ENCODE measurements around the gene CCNL1.
"Not testable (repeated sequence)": the region's sequence is repeated elsewhere in the genome, so short reads cannot be mapped to it uniquely, and the experiment has no call there.

Gene CCNL1

DNA sequence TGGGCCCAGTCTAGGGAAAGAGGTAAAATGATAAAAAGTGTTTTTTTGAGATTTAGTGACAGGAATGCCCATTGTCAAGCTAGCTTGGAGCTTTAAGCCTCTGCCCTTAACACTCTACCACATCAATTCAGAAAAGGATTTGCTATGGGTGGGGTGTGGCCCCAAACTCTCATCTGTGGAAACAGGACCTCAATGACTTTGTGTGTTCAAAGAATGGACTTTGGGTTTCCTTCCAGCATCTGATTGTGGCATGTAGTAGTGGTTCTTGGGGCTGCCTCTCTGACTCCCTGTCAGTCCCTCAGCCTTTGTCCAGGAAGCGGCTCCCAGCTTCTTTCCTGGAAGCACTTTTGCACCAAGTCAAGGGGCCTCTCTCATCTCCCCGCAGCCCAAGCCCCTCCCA is 56.1 kb downstream of the CCNL1 start:
- no peak for DNase-seq (ENCODE audit: low read depth)

DNA sequence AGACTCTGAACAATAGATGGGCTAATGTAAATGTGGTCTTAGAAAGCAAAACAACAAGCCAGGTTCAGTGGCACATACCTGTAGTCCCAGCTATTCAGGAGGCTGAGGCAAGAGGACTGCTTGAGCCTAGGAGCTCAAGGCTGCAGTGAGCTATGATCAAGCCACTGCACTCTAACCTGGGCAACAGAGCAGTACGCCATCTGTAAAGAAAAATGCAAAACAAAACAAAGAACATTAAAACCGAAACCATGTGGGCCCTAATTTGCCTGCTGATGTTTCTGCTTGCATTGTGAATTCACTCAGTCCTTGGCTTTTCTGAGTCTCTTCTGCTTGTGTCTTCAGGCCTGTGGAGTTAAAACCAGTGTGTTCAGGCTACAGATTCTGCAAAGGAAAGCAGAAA is 56.7 kb downstream of the CCNL1 start:
- no peak for DNase-seq (ENCODE audit: low read depth)

DNA sequence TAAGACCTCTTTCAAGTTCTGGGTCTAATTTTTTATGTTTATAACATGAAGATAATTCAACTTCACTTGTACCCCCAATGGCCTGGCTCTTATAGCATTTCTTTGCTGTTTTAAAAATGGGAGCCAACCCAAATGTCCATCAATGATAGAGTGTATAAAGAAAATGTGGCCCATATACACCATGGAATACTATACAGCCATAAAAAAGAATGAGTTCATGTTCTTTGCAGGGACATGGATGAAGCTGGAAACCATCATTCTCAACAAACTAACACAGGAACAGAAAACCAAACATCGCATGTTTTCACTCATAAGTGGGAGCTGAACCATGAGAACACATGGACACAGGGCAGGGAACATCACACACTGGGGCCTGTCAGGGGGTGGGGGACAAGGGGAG is 57.4 kb downstream of the CCNL1 start:
- not testable (repeated sequence) for DNase-seq (ENCODE audit: low read depth)

DNA sequence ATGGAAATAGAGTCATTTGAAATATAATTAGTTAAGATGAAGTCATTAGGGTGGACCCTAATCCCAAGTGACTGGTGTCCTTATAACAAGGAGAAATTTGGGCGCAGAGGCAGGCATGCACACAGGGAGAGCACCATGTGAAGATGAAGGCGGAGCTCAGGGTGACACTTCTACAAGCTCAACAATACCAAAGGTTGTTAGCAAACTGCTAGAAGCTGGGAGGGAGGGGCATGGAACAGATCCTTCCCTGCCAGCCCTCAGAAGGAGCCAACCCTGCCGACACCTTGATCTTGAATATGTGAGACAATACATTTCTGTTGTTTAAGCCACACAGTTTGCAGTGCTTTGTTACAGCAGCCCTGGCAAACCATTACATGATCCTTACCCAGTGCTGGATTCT is 57.8 kb downstream of the CCNL1 start:
- DNase-seq (ENCODE audit: low read depth), result no peak

DNA sequence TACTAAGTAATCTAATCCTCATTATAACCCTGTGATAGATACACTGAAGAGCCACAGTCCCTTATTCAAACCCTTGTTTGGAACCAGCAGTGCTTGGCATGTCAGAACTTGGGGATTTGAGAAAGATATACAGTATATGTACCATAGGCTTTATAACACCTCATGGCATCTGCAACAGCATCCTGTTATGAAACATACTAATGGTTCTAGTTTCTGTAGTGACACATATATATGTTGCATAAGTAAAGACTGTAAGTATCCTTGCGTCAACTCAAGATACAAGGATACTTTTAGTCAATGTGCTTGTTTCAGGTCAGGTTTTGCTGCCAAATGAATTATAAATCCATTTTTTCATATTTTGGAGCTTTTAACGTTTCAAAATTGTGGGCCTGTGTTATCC is 58.5 kb downstream of the CCNL1 start:
- DNase-seq (ENCODE audit: low read depth), result no peak

DNA sequence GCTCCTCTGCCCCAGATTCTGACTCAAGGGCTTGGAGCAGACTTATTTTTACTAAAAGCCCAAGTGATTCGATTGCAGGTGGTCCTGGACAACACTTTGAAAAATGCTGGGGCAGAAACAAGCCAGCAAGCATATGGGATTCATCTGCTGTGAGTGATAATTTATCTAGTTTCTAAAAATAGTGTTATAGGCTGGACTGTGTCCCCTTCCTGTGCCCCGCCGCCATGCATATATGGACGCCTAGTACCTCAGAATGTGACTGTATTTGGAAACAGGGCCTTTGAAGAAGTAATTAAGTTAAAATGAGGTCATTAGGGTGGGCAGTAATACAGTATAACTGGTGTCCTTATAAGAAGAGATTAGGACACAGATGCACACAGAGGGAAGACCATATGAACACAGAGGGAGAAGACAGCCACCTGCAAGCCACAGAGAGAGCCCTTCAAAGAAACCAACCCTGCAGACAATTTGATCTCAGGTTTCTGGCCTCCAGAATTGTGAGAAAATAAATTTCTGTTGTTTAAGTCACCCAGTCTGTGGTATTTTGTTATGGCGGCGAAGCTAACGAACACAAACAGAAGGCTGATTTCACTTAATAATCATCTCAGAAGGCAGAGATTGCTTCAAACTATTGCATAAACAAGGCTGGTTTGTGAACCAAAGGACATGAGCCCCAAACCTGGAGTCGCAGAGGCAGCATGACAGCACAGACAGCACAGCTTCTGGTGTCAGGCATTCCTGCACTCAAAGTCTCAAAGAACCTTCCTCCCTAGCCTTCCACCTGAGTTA is 59.1 kb downstream of the CCNL1 start:
- no peak for DNase-seq (ENCODE audit: low read depth)

DNA sequence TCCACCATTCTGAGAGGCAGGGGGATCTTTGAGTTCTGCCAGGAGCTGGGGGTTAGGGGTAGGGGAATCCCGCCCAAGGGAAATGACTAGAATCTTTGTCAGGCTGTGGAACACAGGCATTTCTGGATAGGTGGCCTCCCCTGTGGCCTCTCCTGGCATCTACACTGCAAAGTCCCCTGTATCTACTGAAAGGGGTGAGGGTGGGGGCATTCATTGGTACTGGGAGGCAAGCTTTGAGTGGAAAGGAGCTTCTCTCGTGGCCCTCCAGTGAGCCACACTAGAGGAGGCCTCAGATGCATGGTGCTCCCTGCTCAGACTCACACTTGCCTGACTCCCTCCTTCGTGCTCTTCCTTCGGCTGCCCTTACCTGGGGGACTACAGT is 59.9 kb downstream of the CCNL1 start:
- DNase-seq (ENCODE audit: low read depth), result no peak

DNA sequence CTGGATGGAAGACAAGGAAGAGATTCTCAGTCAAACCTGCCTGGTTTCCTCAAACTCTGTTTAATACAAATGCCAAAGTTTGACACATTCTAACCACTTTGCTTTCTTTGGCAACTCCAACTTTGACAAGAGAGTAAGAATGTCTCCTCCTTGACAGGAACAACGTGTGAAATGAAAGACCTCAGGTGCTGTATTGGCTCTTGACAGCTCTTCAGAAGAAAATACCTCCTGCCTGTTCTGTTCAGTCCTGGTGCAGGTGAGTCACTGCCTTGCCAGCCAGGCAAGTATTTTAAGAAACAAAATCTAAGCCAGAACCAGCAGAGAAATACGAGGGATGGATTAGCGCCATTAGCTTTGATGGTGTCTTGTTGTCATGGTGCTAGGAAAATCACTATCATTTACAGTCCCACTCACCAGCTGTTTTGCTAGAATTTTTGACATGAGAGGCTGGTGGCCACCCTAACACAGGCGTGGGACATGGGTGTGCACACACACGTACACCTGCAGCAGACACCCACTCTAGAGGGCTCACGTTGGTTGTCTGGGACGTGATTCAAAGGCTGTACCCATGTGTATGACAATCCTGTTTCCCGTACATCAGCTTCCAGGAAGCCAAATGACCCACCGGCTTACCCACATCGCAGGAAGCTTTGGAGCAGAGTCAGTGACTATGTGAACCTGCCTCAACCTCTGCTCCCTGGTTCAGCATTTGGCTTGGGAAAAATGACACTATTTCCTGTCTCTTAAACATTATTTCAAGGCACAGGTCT is 60.4 kb downstream of the CCNL1 start:
- DNase-seq (ENCODE audit: low read depth), result no peak

DNA sequence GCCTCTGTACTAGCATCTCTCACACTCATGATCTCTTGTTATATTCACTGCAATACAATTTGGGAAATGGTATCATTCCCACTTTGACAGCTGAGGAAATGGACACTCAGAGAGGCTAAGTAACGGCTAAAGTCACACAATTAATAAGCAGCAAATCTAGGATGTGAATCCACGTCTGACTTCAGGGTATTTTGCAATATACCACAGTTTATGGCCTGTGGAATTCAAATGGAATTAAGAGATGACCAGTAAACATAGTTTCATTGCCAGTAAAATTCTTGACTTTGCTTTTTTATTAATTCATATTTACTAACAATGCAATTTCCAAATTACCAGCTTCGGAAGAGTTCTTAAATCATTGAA is 61.1 kb downstream of the CCNL1 start:
- DNase-seq (ENCODE audit: low read depth), result no peak

DNA sequence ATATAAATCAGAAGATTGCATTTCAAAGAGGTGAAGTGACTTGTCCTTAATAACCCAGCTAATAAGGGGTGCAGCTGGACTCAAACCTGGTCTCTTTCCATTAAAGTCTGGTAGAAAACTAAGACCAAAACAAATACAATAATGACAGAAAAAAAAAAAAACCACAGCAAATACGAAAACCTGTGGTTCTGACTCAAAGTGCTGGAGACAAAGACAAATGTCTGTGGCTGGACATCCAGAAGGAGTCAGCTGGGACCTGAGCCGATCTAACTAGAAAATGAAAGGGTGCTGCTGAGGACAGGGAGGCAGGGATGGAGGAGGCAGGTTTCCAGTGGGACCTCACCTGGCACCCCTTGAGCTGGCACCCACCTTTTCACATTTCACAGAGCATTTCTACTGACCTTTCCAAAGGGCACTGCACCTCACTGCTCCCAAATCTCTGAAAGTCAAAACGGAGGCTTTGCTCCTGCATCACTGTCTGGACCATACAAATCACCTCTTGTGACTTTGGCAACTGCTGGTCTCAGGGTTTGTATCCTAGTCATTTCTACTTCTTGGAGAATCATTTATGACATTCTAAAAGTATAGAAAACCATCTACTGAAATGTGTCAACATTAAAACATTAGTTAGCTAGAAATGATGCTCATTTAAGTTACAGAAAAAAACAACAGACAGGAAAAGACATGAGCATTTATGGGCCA is 61.7 kb downstream of the CCNL1 start:
- no peak for DNase-seq (ENCODE audit: low read depth)
